PC-9 (cell line): ENCODE measurements around the gene ISL2. TPM values are rescaled to one million over a fixed set of nuclear protein-coding genes. Genes with fewer than 3 reads are reported as not detected.

Experiments
- BruUV-seq: library from RNA; stranded (reverse); fragments of 400-500 nt; replicated peaks from 2 replicates; lab custom pipeline; 2021; lab: Mats Ljungman, UMichigan
- CTCF ChIA-PET: fragments of 300-600 bp; sonication (Branson Sonifier 250); formaldehyde crosslinking; loops from one replicate; lab custom pipeline; 2022; ENCODE audit warnings: antibody characterized with exemption; lab: Charles Lee
- POLR2A ChIA-PET: fragments of 300-600 bp; sonication (Branson Sonifier 250); formaldehyde crosslinking; loops from one replicate; lab custom pipeline; 2022; ENCODE audit warnings: antibody characterized with exemption; ENCODE audit not compliant: unreplicated experiment; lab: Charles Lee
- DNase-seq, 2 experiments: peaks; one replicate each; pipeline versions ENCODE4 v3.0.0 to v3.0.0-alpha.2; 2015 to 2022; ENCODE audit warnings: mixed read lengths in 1 of 2
- H2AFZ ChIP-seq: fragments of 200-600 bp; sonication (generic); 2 replicates; pipeline ENCODE4 v1.8.1; 2017; ENCODE audit warnings: antibody characterized with exemption
- H3F3A ChIP-seq: fragments of 200-600 bp; sonication (generic); 2 replicates; pipeline ENCODE4 v1.8.1; 2017; ENCODE audit warnings: antibody characterized with exemption, mild to moderate bottlenecking, low read depth; ENCODE audit not compliant: insufficient read depth
- H3K27ac ChIP-seq: fragments of 200-600 bp; sonication (generic); 2 replicates; pipeline ENCODE4 v1.6.1; 2016; ENCODE audit warnings: mixed run types
- H3K27me3 ChIP-seq: fragments of 200-600 bp; sonication (generic); 2 replicates; pipeline ENCODE4 v1.6.1; 2016; ENCODE audit warnings: low read depth, mixed run types; ENCODE audit not compliant: insufficient read depth
- H3K36me3 ChIP-seq: fragments of 200-600 bp; sonication (generic); 2 replicates; pipeline ENCODE4 v1.6.1; 2016; ENCODE audit warnings: low read depth, mixed run types
- H3K4me1 ChIP-seq: fragments of 200-600 bp; sonication (generic); replicated peaks from 2 replicates; pipeline ENCODE4 v1.6.1; 2016; ENCODE audit warnings: mixed run types; ENCODE audit not compliant: insufficient read depth
- H3K4me2 ChIP-seq: fragments of 200-600 bp; sonication (generic); 2 replicates; pipeline ENCODE4 v1.6.1; 2017; ENCODE audit warnings: mixed run types
- H3K4me3 ChIP-seq: fragments of 200-600 bp; sonication (generic); 2 replicates; pipeline ENCODE4 v1.6.1; 2016; ENCODE audit warnings: mixed run types
- H3K79me2 ChIP-seq: fragments of 200-600 bp; sonication (generic); 2 replicates; pipeline ENCODE4 v1.6.1; 2017; ENCODE audit warnings: low read depth, mixed run types
- H3K9me2 ChIP-seq: fragments of 200-600 bp; sonication (generic); 2 replicates; pipeline ENCODE4 v1.8.1; 2017; ENCODE audit warnings: mild to moderate bottlenecking; ENCODE audit not compliant: insufficient read depth
- H3K9me3 ChIP-seq: fragments of 200-600 bp; sonication (generic); 2 replicates; pipeline ENCODE4 v1.8.1; 2016; ENCODE audit warnings: low read depth; ENCODE audit not compliant: insufficient read depth
- H4K20me1 ChIP-seq: fragments of 200-600 bp; sonication (generic); 2 replicates; pipeline ENCODE4 v1.8.1; 2017; ENCODE audit not compliant: insufficient read depth
- CTCF ChIP-seq: fragments of 200-600 bp; sonication (generic); conservative IDR thresholded peaks from 2 replicates; pipeline ENCODE4 v1.6.1; 2017; ENCODE audit warnings: mixed run types, antibody characterized with exemption, mild to moderate bottlenecking, moderate library complexity
- EZH2 ChIP-seq: fragments of 200-600 bp; sonication (generic); IDR thresholded peaks from 2 replicates; pipeline ENCODE4 v1.8.0; 2017; ENCODE audit warnings: antibody characterized with exemption, low read depth
- intact Hi-C: fragments of 100-400 bp; cut with micrococcal nuclease; formaldehyde crosslinking; loops from one replicate; pipeline ENCODE4 v1.10.0; 2022; ENCODE audit not compliant: unreplicated experiment
- total RNA-seq: library from RNA; stranded (reverse); gene quantifications from 2 replicates; pipeline ENCODE4 v1.2.3, GENCODE V29; 2021

The ISL2 gene
- total RNA-seq, 1 experiment from 2014 or later: 0.24 TPM

GRCh38 chr15:76338486-76339304 is 2.1 kb downstream of the ISL2 start:
- no peaks in the 10 kb centered on the region for H3F3A ChIP-seq
- DNase-seq: no peak
- H3K4me3 ChIP-seq: no peak overlapping the region
- ChIA-PET CTCF (no interaction called here), POLR2A (no interaction called here)
- H3K27me3 ChIP-seq: no peaks in the 10 kb centered on the region
- H3K9me2 ChIP-seq: no peaks in the 10 kb centered on the region
- H3K4me2 ChIP-seq: no peak overlapping the region
- H2AFZ ChIP-seq: no peak overlapping the region
- H3K9me3 ChIP-seq: no peaks in the 10 kb centered on the region
- intact Hi-C loops: no loop called here
- no peak overlapping the region for H3K27ac ChIP-seq
- no peaks in the 10 kb centered on the region for H3K4me1 ChIP-seq
- H4K20me1 ChIP-seq: no peaks in the 10 kb centered on the region
- H3K36me3 ChIP-seq: no peaks in the 10 kb centered on the region
- H3K79me2 ChIP-seq: no peaks in the 10 kb centered on the region
- BruUV-seq: no TSS peak
- TF ChIP-seq CTCF: no peak
- no peak for TF ChIP-seq EZH2

GRCh38 chr15:76339305-76340197 is 3.0 kb downstream of the ISL2 start:
- Histone ChIP-seq H3K36me3 (no peaks in the 10 kb centered on the region), H3K4me3 (no peak overlapping the region), H2AFZ (no peak overlapping the region), H3K27me3 (no peaks in the 10 kb centered on the region), H4K20me1 (no peaks in the 10 kb centered on the region), H3K4me1 (no peaks in the 10 kb centered on the region), H3K4me2 (no peak overlapping the region), H3K79me2 (no peaks in the 10 kb centered on the region), H3F3A (no peaks in the 10 kb centered on the region), H3K9me3 (no peaks in the 10 kb centered on the region), H3K27ac (no peak overlapping the region), H3K9me2 (no peaks in the 10 kb centered on the region)
- intact Hi-C loops: no loop called here
- no TSS peak for BruUV-seq
- TF ChIP-seq CTCF (no peak), EZH2 (no peak)
- DNase-seq: no peak
- ChIA-PET POLR2A (interaction anchor here (0.6 kb wide), 1 partner anchor 143 kb away, joined by 14 read pairs; no protein-coding TSS in a partner anchor), CTCF (no interaction called here)

- ChIA-PET CTCF (no interaction called here), POLR2A (interaction anchor here (0.6 kb wide), 1 partner anchor 144 kb away, joined by 14 read pairs; no protein-coding TSS in a partner anchor)
- Histone ChIP-seq H2AFZ (no peak overlapping the region), H3K9me3 (no peaks in the 10 kb centered on the region), H3F3A (peaks cover 6% of the 10 kb centered on the region; the same call in 1 of the 2 replicates), H3K27ac (no peak overlapping the region), H3K79me2 (no peaks in the 10 kb centered on the region), H3K27me3 (no peaks in the 10 kb centered on the region), H3K36me3 (no peaks in the 10 kb centered on the region), H3K4me2 (no peak overlapping the region), H3K4me3 (no peak overlapping the region), H3K4me1 (peaks cover 2% of the 10 kb centered on the region; the same call in 1 of the 2 replicates), H4K20me1 (no peaks in the 10 kb centered on the region), H3K9me2 (no peaks in the 10 kb centered on the region)
- DNase-seq: no peak
- intact Hi-C loops: no loop called here
- BruUV-seq: no TSS peak
- no peak for TF ChIP-seq EZH2
- no peak for TF ChIP-seq CTCF
Observed at GRCh38 chr15:76340198-76340802, 3.7 kb downstream of the ISL2 start.
